Lung microvascular endothelial cell (primary cell): ENCODE measurements around the gene CEPT1. TPM values are rescaled to one million over a fixed set of nuclear protein-coding genes. Genes with fewer than 3 reads are reported as not detected.

Source experiments
- DNase-seq, 2 donors: peaks; one replicate each; pipeline versions ENCODE4 v3.0.0 to v3.0.0-alpha.2; 2010; ENCODE audit warnings: low read depth in 2 of 2
- total RNA-seq: library from RNA; depleted of rRNA; stranded (reverse); fragments of >200 nt; gene quantifications from 2 replicates; pipeline ENCODE4 v1.2.1, GENCODE V29; 2014

CEPT1 gene
- total RNA-seq, 1 donor from 2014 or later, result 33.1 TPM

GRCh38 chr1:111225717-111226400, 85.8 kb downstream of the CEPT1 start:
- DNase-seq, result no peak

- no peak for DNase-seq
Observed at GRCh38 chr1:111227434-111227833, 87.4 kb downstream of the CEPT1 start, which contains the start of gene CHI3L2. Gene CHI3L2, plus strand, starts transcription at chr1:111227713. Its CDS starts 17 bp downstream, at chr1:111227730.

GRCh38 chr1:111227851-111228747, 88.1 kb downstream of the CEPT1 start:
- DNase-seq, result peak; percentile 13 to 60

- DNase-seq, result no peak
Observed at GRCh38 chr1:111228748-111229126, 88.7 kb downstream of the CEPT1 start.

- no peak for DNase-seq
Observed at GRCh38 chr1:111232134-111232533, 92.1 kb downstream of the CEPT1 start.

GRCh38 chr1:111234258-111234657, 94.2 kb downstream of the CEPT1 start:
- DNase-seq, result no peak

Other genes starting within 250 kb of the CEPT1 start
- gene LRIF1, start 176.3 kb upstream of the CEPT1 start, total RNA-seq, result 7.8 and 8.5 TPM in 2 replicates
- 35.5 and 40.5 TPM in 2 replicates for gene DRAM2, start 130 bp upstream of the CEPT1 start, total RNA-seq
- 0.65 and 1.4 TPM in 2 replicates for gene DENND2D, start 60.4 kb downstream of the CEPT1 start, total RNA-seq
- gene CHI3L2, start 87.5 kb downstream of the CEPT1 start, total RNA-seq, result not detected in 2 replicates
- not detected in 2 replicates for gene CHIA, start 150.6 kb downstream of the CEPT1 start, total RNA-seq